GDM1 (cell line): ENCODE data around the gene CALCA.

ENCODE experiments used
- DNase-seq: peaks from one replicate; lab custom pipeline; 2025; lab: John Stamatoyannopoulos, UW

CALCA gene

DNA sequence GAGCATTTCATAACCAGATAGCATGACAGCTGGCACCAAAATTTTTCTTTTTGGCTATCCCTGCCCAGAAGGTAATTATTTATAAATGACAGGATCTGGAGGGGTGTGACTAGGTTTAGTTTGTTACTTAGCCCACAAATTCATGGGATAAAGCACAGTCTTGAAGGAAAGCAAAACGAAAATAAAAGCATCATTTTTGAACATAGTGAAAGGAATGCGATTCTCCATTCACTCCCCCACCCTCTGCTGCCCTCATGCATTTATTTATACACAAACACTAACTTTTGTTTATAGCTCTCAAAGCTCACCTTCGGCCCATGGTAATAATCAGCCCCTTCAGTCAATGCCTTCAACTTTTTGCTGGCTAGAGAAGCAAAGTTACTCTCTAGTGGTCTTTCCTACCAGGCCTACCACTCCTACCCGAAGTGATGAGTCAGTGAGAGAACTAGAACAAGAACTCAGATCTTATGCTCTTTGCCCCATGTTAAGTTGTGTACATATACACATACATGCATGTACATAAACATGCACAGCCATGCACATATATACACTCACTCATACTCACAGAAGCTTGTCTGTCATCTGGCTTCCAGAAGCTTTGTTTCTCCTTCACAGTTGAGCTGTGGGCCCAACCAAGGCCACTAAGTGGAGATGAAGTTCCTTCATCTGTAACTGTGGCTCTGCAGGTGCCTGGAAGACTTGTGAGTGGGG lies 22.6 kb downstream of the CALCA start:
- DNase-seq, result no peak

GRCh38 chr11:14942745-14943144 lies 29.4 kb downstream of the CALCA start:
- DNase-seq, result no peak

DNA sequence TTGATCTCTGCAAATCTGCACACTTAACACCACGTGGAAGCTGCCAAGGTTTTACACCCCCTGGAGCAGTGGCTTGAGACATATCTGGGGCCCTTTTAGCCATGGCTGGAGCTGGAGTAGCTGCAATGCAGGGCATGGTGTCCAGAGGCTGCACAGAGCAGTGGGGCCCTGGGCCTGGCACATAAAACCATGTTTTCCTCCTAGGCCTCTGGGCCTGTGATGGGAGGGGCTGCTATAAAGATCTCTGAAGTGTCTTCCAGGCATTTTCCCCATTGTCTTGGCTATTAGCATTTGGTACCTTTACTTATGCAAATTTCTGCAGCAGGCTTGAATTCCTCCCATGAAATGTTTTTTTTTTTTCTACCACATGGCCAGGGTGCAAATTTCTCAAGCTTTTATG lies 33.2 kb downstream of the CALCA start:
- DNase-seq, result no peak

- no peak for DNase-seq
Observed at GRCh38 chr11:14934641-14935351, 37.4 kb downstream of the CALCA start.

- DNase-seq, result no peak
Observed at GRCh38 chr11:14932447-14932846, 39.7 kb downstream of the CALCA start.

DNA sequence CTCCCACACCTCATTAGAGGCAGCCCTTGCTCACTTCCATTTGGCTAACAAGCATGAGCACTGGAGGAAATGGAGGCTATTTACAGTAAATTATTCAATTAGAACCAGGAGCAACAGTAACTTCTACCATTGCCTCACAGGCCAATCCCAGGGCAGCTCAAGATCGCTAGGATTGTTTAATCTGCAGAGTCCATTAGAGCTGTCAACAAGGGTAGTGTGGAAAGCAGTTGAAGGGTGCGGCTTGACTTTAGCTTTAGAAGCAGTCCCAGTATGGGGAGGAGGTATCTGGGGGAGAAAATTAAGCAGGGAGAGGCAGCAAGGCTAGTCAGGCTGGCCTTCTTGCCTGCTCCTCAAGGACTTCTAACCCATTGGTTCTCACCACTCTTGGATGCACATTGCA lies 41.8 kb downstream of the CALCA start:
- DNase-seq, result no peak

DNA sequence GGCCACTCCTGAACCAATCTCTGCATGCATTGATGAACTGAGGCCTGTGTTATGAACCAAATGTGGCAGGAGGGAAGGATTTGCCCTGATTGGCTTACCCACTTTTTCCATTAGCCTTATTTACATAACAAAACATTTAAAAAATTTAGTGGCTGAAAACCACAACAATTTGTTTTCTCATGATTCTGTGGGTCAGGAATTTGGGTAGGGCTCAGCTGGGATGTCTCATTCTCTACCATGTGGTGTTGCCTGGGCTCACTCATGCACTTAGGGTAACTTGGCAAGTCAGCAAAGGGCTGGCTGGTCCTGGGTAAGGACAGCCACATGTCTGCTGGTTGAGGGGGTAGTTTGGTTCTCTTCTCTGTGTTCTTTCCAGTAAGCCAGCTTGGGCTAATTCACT lies 45.0 kb downstream of the CALCA start:
- DNase-seq, result no peak

- no peak for DNase-seq
Observed at GRCh38 chr11:14924318-14924717, 47.8 kb downstream of the CALCA start.
